ENCODE data around the gene FLNB.
"Not testable (repeated sequence)": the region's sequence is repeated elsewhere in the genome, so short reads cannot be mapped to it uniquely, and the experiment has no call there.

FLNB gene

DNA sequence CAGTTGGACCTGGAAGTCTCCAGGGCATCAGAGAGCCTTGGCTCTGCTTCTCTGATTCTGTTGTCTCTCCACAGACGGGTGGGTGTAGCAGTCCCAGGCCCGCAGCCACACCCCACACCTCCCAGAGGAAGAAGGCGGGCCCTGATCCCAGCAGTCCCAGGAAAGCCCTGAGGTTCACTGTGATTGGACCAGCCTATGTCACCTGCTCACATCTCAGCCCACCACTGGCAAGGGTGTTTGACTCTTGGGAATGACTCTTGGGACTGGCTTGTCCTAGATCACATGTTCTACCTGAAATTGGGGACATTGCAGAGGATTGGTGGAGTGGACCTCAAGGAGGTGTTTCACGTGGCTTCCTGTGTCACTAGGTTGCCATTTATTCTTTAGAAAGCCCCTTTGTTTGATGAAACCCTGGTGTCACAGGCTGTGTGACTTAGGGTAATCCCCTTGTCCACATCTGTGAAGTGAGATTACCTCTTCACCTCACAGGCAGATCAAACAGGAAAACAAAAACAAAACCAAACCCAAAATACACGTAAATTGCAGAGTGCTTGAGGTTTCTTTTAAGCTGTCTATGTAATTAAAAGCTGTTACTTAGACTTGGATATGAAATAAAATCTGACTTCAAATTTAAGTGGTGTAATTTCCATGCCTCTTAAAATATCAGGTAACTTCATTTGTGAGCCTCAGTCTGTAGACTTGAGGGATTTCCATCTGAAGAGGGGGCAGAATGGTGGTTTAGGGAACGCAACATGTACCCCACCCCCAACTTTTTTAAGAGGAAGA is 26.7 kb downstream of the FLNB start:
- DNase-seq (ENCODE audit: low spot score) = no peak

DNA sequence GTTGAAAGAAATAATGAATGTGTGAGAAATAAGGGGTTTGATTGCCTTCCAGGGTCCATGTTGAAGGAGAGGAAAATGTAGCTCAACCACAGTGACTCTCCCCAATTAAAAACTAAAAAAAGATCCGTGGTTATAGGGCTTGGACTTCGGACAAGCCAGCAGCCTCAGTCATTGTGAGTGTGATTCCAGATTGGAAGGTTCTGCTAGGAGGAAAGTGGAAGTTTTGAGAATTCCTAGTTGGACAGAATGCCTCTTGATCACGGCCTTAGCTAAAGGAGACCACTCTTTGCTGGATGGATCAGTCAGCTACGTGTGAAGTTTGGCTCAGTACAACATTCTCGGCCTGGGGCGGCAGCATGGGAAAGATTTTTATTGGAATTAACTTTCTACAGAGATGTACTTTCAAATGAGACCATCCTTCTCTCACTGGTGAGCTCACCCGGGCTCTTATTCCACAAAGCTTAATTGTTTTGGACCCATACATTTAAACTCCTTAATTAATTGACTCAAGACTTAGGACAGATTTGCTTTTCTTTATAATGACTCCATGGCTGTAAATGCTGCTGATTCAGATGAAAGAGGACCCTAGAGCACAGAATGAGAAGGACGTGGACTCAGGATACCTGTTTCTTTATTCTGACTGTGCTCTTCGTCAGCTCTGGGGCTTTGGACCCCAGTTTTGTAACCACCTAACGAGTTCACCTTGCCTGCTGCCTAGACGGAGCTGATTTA is 27.5 kb downstream of the FLNB start:
- DNase-seq (ENCODE audit: low spot score) = no peak

DNA sequence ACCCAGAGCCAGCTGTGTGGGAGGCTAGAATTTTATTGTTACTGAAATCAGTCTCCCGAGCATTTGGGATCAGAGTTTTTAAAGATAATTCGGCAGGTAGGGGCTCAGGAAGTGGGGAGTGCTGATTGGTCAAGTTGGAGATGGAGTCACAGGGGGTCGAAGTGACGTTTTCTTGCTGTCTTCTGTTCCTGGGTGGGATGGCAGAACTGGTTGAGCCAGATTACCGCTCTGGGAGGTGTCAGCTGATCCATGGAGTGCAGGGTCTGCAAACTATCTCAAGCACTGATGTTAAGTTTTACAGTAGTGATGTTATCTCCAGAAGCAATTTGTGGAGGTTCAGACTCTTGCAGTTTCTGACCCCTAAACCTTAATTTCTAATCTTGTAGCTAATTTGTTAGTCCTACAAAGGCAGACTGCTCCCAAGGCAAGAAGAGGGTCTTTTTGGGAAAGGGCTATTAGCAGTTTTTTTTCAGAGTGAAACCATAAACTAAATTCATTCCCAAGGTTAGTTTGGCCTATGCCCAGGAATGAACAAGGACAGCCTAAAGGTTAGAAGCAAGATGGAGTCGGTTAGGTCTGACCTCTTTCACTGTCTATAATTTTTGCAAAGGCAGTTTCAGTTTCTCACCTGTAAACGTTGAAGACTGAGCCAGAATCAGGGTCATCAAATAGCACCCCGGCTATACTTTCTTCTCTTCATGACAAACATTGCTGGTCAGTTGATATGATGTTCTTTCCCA is 28.2 kb downstream of the FLNB start:
- no peak for DNase-seq (ENCODE audit: low spot score)

DNA sequence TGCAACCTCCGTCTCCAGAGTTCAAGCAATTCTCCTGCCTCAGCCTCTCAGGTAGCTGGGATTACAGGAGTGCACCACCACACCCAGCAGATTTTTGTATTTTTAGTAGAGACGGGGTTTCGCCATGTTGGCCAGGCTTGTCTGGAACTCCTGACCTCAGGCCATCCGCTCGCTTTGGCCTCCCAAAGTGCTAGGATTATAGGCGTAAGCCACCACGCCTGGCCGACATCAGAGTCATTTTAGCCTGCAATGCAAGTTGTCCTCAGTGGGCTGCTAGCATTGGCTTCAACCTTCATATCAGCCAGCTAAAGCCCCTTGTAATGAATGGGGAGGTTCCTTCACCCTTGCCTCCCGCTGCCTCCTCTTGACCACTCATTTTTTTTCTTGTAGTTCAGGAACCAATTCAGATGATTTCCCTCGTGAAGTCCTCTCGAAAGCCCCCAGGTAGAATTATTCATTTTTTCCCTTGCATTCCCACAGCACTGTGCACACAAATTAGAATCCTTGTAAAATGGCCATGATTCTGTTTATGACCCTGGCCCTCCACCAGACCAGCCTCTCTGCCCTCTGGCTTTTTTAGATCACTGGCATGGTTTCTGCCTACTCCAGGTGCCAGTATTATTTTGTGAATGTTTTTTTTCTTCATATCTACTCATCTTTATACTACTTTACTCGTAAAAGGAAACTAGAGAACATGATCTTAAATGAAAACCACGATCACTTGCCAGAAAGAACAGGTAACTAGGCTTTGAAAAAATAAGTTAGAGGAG is 29.1 kb downstream of the FLNB start:
- no peak for DNase-seq (ENCODE audit: low spot score)

DNA sequence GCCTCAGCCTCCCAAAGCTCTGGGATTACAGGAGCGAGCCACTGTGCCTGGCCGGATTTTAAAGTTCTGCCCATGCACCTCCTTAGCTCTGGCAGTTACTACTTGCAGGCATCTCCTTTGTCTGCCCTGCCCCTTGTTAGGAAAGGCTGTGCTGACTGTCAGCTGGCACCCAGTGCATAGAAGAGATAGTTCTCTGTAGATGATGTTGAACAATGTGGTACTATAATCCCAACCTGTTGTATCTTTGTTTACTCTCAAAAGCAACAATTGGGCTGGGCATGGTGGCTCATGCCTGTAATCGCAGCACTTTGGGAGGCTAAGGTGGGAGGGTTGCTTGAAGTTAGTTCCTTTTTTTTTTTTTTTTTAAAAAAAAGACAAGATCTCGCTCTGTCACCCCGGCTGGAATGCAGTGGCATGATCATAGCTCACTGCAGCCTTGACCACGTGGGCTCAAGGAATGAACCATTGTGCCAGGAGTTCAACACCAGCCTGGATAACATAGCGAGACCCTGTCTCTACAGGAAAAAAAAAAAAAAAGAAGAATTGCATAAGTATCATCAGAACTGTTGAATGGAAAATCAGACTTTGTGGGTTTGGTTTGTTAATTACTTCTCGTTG is 30.6 kb downstream of the FLNB start:
- no peak for DNase-seq (ENCODE audit: low spot score)

DNA sequence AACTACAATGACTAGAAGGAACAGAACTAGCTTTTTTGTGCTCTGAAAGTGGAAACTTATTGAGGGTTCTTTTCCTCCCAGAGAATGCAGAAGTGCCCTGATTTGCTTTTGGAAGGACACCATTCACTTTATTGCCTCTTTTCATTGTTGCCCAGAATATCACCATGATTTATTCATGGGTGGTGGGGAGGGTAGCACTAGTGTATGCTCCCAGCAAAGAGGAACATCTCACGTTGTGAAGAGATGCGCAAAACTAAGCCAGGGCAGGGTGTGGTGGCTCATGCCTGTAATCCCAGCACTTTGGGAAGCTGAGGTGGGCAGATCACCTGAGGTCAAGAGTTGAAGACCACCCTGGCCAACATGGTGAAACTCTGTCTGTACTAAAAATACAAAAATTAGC is 31.4 kb downstream of the FLNB start:
- DNase-seq (ENCODE audit: low spot score) = no peak

DNA sequence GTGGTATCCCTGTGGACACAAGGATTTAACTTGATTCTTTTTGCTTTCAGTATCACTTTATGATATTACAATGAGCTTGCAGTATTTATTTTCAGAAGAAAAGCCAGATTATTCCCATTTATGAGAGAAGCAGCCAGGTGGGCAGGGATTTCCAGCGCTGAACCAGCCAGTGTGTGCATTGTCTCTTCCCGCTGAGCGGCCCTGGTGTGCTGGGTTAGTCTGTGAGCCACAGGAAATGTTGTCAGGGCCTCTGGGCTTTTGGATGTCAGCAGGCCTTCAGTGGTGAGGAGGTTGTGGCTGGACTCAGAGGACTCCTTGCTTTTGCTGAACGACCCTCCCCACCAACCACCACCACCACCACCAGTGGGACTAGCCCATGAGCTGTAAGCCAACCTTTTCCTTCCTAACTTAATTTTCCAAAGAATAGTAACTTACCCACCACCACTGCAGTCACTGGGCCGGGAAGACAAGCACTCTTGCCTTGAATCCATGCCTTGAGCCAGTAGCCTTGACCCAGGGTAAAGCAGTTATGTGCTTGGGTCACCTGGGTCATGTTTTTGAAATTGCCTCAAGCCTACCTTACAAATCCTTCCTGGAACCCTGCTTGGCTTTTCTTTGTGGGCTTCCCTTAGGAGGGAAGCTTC is 33.1 kb downstream of the FLNB start:
- no peak for DNase-seq (ENCODE audit: low spot score)

DNA sequence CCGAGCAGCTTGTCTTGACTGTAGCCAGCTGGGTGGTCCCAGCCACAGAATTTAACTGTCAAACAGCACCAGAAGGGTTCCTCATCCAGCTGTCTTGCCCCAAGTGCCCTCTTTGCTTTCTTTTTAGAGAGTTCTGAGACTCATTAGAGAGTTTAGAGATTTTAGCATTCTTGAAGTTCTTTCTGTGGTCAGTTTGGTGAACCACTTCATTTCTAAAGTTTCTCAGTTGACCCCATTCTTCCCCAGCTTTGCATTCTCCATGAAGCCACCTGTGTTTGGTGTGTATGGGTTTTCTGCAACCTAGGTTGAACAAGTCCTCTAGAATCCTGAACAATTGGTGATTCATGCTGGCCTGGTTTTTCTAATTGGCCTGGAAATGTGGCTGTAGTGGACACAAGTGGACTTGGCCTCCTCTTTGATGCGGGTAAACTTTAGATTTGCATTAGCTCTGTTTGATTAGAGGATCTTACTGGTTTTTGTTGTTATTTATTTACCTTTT is 33.7 kb downstream of the FLNB start:
- no peak for DNase-seq (ENCODE audit: low spot score)

DNA sequence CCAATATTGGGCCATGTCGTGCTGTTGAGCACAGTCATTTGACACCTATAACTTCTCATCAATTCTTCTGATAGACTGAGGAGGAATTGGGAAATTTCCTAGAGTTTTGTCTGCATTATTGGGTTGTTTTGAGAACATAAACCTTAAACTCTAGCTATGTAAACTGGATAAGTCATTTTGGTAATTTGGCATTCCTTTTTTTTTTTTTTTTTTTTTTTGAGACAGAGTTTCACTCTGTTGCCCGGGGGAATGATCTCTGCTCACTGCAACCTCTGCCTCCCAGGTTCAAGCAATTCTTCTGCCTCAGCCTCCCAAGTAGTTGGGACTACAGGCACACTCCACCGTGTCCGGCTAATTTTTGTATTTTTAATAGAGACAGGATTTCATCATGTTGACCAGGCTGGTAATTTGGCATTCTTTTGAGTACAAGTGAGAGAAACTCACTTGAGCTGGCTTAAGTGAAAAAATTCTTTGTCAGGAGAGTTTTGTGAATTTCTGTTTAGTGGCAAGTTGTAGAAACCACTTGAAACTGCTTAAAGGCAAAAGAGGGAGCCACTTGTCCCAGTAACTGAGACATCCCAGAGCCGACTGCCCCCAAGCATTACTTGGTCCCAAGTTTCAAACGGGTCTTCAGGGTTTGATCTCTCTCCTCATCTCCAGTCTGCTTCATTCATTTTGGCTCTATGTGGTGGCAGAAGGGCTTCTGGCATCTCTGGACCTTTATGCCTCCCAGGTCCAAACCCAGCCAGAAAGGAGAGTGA is 34.9 kb downstream of the FLNB start:
- DNase-seq (ENCODE audit: low spot score) = no peak

DNA sequence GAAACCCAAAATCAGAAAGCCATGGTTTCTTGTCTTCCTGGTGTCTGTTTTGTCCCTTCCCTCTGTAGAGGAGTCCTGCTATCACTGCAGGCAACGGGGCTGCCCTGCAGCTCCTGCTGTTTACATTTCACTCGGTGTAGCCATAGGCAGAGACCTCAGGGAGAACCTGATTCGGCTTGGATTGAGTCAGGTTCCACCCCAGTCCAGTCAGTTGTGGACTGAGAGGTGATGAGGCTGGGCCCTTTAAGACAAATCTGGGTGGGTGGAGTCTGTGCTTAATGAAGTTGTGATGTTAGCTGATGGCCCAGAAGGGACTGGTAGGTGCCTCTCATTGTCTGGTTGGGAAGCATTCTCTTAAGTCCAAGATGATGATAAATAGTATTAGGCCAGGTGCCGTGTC is 35.7 kb downstream of the FLNB start:
- no peak for DNase-seq (ENCODE audit: low spot score)

DNA sequence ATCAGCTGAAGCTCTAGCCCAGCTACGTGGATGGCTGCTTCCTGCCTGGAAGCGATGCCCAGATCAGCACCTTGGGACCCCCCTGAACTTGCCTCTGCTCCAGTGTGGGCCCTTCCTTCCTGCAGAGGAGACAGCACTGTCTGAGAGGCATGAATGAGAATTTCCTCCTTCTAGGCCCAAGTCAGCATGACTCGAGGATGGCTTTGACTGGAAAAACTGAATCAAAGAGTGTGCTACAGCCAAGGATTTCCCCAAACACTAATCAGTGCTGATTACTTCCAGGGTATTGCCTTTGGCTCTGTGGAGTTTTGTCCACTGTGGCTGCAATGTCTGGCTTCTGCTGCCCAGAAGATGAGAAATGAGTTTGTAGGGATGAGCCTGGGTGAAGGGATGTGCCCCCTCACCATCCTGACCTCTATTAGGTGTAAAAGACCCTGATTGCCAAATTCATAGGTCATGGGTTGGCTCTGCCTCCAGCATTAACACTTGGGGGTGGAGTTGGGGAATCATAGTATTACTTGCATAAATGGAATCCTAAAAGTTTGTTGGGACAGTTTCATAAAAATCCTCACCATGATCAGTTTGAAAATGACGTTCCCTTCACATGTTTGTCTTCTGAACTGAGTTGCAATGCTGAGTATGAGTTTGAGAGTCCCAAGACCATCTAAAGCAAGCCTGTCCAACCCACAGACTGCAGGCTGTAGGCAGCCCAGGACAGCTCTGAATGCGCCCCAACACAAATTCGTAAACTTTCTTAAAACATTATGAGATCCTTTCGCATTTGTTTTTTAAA is 36.7 kb downstream of the FLNB start:
- no peak for DNase-seq (ENCODE audit: low spot score)

DNA sequence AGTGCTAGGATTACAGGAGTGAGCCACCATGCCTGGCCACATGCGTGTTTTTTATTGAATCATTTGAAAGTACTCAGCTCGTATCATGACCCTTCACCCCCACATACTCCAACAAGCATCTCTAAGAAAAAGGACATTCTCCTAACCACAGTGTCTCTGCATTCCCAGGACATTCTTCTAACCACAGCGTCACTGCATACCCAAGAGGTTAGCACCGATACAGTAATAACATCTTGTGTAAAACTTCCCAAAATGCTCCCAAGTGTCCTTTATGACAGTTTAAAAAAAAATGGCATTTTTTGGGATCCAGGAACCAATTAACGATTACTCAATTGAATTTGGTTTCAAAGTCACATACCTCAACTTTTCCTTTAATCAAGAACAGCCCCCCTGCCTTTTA is 39.6 kb downstream of the FLNB start:
- no peak for DNase-seq (ENCODE audit: low spot score)

DNA sequence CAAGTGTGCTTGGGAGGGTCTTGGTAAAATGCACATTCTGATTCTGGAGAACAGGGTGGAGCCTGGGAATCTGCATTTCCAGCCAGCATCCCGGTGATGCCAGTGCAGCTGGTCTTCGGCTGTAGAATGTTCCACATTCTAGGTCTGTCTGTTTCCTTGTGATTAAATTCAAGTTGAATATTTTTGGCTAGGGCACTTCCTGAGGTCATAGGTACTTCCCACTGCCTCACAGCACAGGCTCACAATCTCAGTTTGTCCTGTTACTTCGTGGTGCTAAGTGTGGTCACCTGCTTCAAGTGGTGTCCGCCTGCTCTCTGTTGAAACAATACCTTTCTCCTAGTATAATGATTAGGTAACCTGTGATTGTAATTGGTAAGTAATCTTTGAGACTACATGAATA is 40.1 kb downstream of the FLNB start:
- no peak for DNase-seq (ENCODE audit: low spot score)

DNA sequence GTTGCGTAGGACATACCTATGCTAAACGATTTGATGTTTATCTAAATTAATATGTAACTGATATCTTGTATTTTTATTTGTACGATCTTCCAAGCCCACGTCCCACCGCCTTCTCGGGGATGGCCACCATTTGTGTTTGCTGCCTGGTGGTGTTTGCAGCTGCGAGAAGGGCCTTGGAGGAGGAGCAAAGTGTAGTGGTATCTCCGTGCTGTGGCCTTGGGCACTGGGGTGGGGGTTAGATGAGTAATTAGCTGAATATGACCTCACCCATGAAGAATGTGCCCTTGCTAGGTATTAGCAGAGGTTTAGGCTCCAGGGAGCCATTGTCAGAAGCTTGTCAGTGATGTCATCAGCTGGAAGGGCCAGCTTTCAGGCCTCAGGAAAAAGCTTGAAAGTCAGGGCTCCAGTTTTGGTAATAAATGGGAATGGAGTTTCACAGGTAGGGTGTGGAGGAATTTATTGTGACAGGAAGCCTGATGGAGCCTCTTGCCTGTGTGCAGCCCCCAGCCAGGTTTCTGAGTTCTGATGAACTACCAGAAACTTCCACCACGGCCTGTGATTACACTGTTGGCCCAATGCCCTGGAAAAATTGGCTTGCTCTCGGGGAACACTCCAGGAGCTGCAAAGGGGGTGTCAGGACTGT is 41.0 kb downstream of the FLNB start:
- DNase-seq (ENCODE audit: low spot score) = no peak

DNA sequence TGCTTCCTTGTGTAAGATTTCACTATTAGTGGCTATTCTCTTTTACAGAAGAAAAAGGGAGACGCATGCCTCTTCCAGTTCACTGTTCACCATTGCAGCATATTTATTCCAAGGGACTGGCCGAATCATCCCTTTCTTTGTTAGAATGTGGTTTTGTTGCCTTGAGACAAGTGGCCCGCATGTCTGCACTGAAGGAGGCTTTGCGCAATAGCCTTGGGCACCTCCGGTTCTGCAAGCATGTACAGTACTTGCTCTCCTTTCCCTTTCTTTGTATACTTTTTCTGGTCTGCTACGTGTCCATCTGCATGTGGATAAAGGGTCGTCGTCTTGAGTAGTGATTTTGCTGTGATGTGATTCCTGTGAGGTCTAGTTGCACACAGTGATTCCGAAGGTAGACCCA is 43.0 kb downstream of the FLNB start:
- DNase-seq (ENCODE audit: low spot score) = no peak

DNA sequence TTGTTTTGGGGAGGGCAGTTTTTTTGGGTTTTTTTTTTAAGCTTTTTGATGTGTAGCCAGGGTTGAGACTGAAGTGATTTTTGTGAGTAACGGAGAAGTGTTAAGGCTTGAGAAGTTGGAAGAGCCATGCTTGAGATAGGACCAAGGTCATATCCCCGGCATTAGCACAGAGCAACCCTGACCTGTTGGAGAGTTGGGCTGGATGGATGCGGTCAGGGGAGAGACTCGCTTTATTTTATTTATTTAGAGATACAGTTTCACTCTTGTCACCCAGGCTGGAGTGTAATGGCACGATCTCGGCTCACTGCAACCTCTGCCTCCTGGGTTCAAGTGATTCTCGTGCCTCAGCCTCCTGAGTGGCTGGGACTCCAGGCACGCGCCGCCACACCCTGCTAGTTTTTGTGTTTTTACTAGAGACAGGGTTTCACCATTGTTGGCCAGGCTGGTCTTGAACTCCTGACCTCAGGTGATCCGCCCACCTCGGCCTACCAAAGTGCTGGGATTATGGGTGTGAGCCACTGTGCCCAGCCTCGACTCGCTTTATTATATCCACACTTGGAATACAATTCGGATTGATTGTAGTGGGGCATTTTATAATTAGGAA is 43.5 kb downstream of the FLNB start:
- DNase-seq (ENCODE audit: low spot score) = not testable (repeated sequence)

DNA sequence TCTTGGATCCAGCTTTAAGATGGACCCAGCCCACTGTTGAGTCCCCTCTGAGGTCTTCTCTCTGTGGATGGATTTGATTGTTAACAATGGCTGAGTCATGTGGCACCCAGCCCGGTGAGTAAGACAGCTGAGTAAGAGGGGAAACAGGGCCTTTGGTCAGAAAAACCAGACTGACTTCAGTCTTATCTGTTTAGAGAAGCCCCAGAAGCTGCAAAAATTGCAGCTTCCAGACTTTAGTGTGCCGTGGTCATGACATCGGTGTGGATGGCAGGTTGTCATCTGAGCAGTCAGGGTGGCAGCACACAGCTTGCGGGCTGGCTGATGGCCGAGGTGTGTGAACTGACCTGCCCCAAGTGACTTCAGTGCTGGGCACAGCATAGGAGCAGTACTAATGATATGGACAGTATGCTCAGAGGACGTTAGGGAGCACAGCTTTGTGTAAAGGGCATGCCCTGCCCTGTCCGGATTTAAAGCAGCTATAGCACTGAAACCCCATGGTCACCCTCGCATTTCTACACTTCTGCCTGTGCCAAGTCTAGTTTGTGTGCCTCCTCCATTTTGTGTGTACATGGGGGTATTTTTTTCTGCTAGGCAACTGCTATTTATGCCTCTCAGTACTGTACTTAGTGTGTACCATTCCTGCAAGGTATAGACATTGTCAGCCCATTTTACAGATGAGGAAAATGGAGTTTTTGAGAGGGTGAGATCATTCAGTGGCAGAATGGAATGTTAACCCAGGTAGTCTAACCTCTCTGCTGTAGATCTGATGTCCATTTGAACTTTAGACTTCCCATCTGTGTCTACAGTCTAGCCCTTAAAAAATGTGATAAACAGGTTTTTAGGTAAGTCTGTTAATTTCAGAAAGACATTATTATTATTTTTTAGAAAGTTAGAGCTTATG is 44.4 kb downstream of the FLNB start:
- no peak for DNase-seq (ENCODE audit: low spot score)

DNA sequence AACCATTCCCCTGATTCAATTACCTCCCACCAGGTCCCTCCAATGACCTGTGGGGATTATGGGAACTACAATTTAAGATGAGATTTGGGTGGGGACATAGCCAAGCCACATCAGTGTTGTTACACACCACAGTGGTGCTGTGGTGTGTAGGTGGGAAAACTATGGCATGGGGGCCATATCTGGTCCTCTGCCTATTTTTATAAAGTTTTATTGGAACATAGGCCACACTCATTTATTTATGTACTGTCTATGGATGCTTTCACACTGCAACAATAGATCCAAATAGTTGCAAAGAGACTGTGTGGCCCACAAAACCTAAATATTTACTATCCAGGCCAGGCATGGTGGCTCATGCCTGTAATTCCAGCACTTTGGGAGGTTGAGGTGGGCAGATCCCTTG is 46.4 kb downstream of the FLNB start:
- no peak for DNase-seq (ENCODE audit: low spot score)

Measured in germinal center (tissue), 1 donor.